SHP77 treated with DMSO at 0.1 percent for 48 hours (cell line): ENCODE results near the gene ARFGAP2.

Source experiments
- DNase-seq: peaks from one replicate; lab custom pipeline; 2025; lab: John Stamatoyannopoulos, UW

The ARFGAP2 gene

GRCh38 chr11:47171061-47171838 is 5.4 kb downstream of the ARFGAP2 start:
- no peak for DNase-seq

GRCh38 chr11:47166368-47166767 is 10.3 kb downstream of the ARFGAP2 start:
- DNase-seq: no peak

GRCh38 chr11:47165253-47165840 is 11.3 kb downstream of the ARFGAP2 start:
- no peak for DNase-seq

- no peak for DNase-seq
Measured at GRCh38 chr11:47164321-47164720, 12.4 kb downstream of the ARFGAP2 start.

GRCh38 chr11:47163898-47164297 is 12.8 kb downstream of the ARFGAP2 start:
- no peak for DNase-seq

- no peak for DNase-seq
Measured at GRCh38 chr11:47163193-47163592, 13.5 kb downstream of the ARFGAP2 start.

GRCh38 chr11:47162426-47162825 is 14.3 kb downstream of the ARFGAP2 start:
- no peak for DNase-seq

GRCh38 chr11:47161890-47162289 is 14.8 kb downstream of the ARFGAP2 start:
- DNase-seq: no peak

GRCh38 chr11:47161134-47161854 is 15.4 kb downstream of the ARFGAP2 start:
- peak; percentile 39 for DNase-seq

- DNase-seq: no peak
Measured at GRCh38 chr11:47160753-47161133, 15.9 kb downstream of the ARFGAP2 start.

- DNase-seq: no peak
Measured at GRCh38 chr11:47158242-47158641, 18.4 kb downstream of the ARFGAP2 start.

- no peak for DNase-seq
Measured at GRCh38 chr11:47157805-47158204, 18.9 kb downstream of the ARFGAP2 start.

- DNase-seq: no peak
Measured at GRCh38 chr11:47156951-47157350, 19.7 kb downstream of the ARFGAP2 start.

GRCh38 chr11:47156333-47156732 is 20.3 kb downstream of the ARFGAP2 start:
- DNase-seq: no peak

- no peak for DNase-seq
Measured at GRCh38 chr11:47155879-47156278, 20.8 kb downstream of the ARFGAP2 start.

GRCh38 chr11:47154616-47155570 is 21.8 kb downstream of the ARFGAP2 start:
- DNase-seq: no peak

GRCh38 chr11:47152953-47153950 is 23.4 kb downstream of the ARFGAP2 start:
- DNase-seq: peak; percentile 79

- DNase-seq: no peak
Measured at GRCh38 chr11:47152126-47152952, 24.3 kb downstream of the ARFGAP2 start.

- no peak for DNase-seq
Measured at GRCh38 chr11:47149782-47150181, 26.9 kb downstream of the ARFGAP2 start.
